Stomach smooth muscle (tissue), 2 donors: ENCODE results near the gene C3.

Experiments used
- H3K27ac ChIP-seq: one replicate; pipeline ENCODE4 v1.7.0; 2013; ENCODE audit warnings: mild to moderate bottlenecking, low read length, inconsistent platforms
- H3K27me3 ChIP-seq, 2 donors: one replicate each; pipeline ENCODE4 v1.7.0; 2013; ENCODE audit warnings: low read length in 2 of 2; ENCODE audit not compliant: insufficient read depth in 2 of 2, control insufficient read depth in 1 of 2
- H3K36me3 ChIP-seq, 2 donors: one replicate each; pipeline ENCODE4 v1.7.0; 2013; ENCODE audit warnings: low read length in 2 of 2; ENCODE audit not compliant: control insufficient read depth in 2 of 2, insufficient read depth in 2 of 2
- H3K4me1 ChIP-seq: one replicate; pipeline ENCODE4 v1.7.0; 2013; ENCODE audit warnings: low read length; ENCODE audit not compliant: control insufficient read depth, insufficient read depth
- H3K4me3 ChIP-seq, 2 donors: one replicate each; pipeline ENCODE4 v1.7.0; 2013; ENCODE audit warnings: low read length in 2 of 2
- H3K9ac ChIP-seq, 2 donors: one replicate each; pipeline ENCODE4 v1.7.0; 2013; ENCODE audit warnings: low read length in 2 of 2, mild to moderate bottlenecking in 1 of 2
- H3K9me3 ChIP-seq, 2 donors: one replicate each; pipeline ENCODE4 v1.7.0; 2013; ENCODE audit warnings: low read length in 2 of 2; ENCODE audit not compliant: control insufficient read depth in 2 of 2
- donor health status: healthy.
- donor health status: Pancreatic carcinoma.

The C3 gene

DNA sequence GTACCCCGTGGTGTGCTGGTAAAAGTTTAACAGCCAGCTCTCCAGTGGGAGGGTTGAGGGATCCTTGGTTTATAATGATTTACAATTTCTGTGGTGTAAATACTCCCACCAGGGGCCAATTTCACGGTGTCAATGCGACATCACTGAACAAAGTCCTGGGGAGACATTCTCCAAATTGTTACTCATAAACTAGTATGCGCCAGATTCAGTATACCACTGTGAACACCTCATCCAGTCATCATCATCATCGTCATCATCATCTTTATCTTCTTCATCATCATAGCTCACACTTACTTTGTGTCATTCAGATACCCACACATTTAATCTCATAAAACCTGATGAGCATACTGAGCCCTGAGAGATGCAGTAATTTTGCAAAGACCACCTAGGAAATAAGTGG is 33.3 kb downstream of the C3 start:
- Histone ChIP-seq H3K4me1 (no peaks in the 10 kb centered on the region), H3K9ac (no peak overlapping the region), H3K27ac (no peak overlapping the region), H3K36me3 (peaks cover 0 to 2% of the 10 kb centered on the region in 2 donors), H3K27me3 (peaks cover 0 to 4% of the 10 kb centered on the region in 2 donors), H3K4me3 (no peak overlapping the region), H3K9me3 (no peaks in the 10 kb centered on the region)

DNA sequence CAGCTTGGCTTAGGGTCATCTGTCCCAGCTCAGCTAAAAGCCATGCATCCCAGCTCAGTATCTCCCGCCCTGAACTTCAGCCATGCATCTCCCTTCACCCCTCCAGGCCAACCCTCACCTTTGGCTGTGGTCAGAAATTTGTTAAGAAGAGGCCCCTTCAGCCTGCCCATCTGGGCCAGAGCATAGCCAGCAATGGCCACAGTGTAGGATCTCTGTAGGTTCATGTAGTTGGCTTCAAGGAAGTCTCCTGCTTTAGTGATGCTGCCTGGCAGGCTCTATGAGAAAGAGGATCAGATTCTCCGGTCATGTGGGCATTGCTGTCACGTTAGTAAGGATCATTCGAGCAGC is 33.8 kb downstream of the C3 start:
- H3K4me1 ChIP-seq = no peaks in the 10 kb centered on the region
- no peaks in the 10 kb centered on the region for H3K9me3 ChIP-seq
- peaks cover 0 to 2% of the 10 kb centered on the region in 2 donors for H3K27me3 ChIP-seq
- H3K36me3 ChIP-seq = peaks cover 0 to 2% of the 10 kb centered on the region in 2 donors
- H3K27ac ChIP-seq = no peak overlapping the region
- no peak overlapping the region for H3K4me3 ChIP-seq
- H3K9ac ChIP-seq = no peak overlapping the region

DNA sequence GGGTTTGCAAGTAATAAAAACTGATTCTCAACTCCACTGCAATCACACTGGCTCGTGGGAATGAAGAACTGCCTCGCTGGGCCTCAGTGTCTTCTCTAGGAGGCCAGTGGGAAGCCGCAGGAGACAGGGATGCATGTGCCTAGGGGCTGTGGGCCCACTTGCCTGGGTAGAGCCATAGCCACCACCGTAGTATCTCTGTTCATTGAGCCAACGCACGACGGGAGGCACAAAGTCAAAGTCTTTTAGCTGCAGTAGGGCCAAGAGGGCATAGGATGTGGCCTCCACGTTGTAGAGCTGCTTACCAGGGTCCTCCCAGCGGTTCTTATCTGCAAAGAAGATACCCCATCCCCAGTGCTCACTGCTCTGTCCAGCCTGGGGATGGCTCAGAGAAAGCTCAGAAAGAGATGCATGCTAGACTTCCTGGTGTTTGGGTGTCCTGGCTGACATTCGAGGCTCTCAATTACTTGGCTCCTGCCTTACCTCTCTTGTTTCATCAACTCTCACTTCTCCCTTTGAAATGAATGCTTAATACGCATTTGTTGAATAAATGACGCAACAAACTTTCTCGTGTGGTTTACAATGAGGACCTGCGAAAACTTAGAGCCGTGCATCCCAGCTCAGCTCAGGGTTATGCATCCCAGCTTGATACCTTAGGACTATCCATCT is 34.4 kb downstream of the C3 start:
- H3K4me3 ChIP-seq = no peak overlapping the region
- H3K4me1 ChIP-seq = no peaks in the 10 kb centered on the region
- H3K27ac ChIP-seq = no peak overlapping the region
- H3K9ac ChIP-seq = no peak overlapping the region
- no peaks in the 10 kb centered on the region for H3K9me3 ChIP-seq
- peaks cover 0 to 2% of the 10 kb centered on the region in 2 donors for H3K27me3 ChIP-seq
- H3K36me3 ChIP-seq = peaks cover 0 to 2% of the 10 kb centered on the region in 2 donors

DNA sequence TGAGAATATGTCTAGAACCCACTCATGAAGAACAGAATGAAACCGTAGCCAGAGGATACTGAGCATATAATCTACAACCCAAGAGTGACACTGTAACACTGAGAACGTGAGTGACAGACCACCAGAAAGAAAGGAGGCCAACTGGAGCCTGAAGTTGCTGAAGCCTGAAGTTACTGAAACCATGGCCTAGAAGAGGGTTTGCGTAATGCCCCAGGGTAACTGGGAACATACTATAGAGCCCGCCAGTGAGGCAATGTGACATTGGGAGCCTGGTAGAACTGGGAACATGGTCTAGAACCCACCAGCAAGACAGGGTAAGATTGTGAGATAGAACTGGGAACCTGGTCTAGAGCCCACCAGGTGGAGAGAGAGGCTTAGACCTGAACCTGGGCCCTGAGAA is 35.0 kb downstream of the C3 start:
- Histone ChIP-seq H3K27me3 (peaks cover 0 to 1% of the 10 kb centered on the region in 2 donors), H3K4me3 (no peak overlapping the region), H3K27ac (no peak overlapping the region), H3K4me1 (no peaks in the 10 kb centered on the region), H3K9me3 (peaks cover 0 to under 1% of the 10 kb centered on the region in 2 donors), H3K9ac (no peak overlapping the region), H3K36me3 (peaks cover 0 to 2% of the 10 kb centered on the region in 2 donors)

DNA sequence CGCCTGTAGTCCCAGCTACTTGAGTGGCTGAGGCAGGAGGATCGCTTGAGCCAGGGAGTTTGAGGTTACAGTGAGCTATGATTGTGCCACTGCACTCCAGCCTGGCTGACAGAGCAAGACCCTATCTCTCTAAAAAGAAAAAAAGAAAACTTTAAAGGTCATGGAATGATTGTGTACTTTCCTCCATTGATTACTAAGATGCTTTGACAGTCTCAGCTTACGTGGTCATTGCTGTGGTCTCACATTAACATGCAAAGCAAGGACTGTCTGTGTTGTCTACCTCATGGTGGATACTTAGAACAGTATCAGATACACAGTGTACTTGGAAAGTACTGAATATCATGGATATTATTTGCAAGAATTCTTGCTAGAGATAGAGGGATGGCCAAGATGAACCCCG is 36.5 kb downstream of the C3 start:
- no peak overlapping the region for H3K4me3 ChIP-seq
- H3K4me1 ChIP-seq = no peaks in the 10 kb centered on the region
- peaks cover 3 to 6% of the 10 kb centered on the region in 2 donors for H3K9me3 ChIP-seq
- H3K27me3 ChIP-seq = peaks cover 0 to 1% of the 10 kb centered on the region in 2 donors
- H3K36me3 ChIP-seq = peaks cover 0 to 2% of the 10 kb centered on the region in 2 donors
- H3K9ac ChIP-seq = no peak overlapping the region
- no peak overlapping the region for H3K27ac ChIP-seq

DNA sequence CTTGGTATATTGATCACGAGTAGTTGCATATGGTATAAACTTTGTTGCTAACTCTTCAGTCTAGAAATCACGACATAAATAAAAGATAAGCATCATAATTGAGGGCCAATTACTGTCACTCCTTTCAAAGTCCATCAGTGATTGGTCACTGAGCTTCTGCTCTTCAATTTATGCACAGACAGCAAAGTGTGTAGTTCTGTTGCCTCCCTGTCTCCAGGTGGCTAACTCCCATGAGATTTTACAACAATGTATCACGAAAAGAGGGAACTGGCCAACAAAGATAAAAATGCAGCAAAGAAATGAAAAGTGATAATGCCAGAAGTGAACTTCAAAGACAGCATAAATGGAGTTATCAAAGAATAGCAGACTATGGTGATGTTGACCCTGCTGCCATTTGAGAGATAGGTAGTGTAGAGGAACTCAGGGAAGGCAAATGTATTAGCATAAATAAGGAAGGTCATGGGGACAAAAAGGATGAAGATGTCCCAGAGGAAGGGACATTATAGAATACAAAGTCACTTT is 37.8 kb downstream of the C3 start:
- no peaks in the 10 kb centered on the region for H3K4me1 ChIP-seq
- no peak overlapping the region for H3K4me3 ChIP-seq
- no peak overlapping the region for H3K9ac ChIP-seq
- peaks cover 0 to 8% of the 10 kb centered on the region in 2 donors for H3K27me3 ChIP-seq
- H3K27ac ChIP-seq = no peak overlapping the region
- H3K9me3 ChIP-seq = peaks cover 3 to 6% of the 10 kb centered on the region in 2 donors
- H3K36me3 ChIP-seq = peaks cover 0 to 2% of the 10 kb centered on the region in 2 donors

DNA sequence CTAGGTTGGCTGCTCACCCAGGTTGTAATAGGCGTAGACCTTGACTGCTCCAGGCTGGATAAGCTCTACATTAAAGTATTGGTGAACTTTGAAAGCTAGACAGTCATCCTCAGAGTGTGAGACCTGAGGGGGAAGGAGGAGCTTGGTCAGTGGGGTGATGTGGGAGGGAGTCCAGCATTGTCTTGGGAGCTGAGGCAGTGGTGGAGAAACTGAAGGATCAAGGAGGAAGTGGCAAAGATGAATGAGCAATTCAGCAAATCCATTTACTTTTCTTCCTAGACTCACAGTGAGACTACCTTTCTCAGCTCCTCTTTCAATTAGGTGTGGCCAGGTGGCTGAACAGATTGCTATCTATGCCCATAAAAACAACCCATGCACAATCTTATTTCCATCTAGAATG is 40.3 kb downstream of the C3 start:
- Histone ChIP-seq H3K9me3 (peaks cover 3 to 6% of the 10 kb centered on the region in 2 donors), H3K27ac (no peak overlapping the region), H3K4me3 (no peak overlapping the region), H3K9ac (no peak overlapping the region), H3K36me3 (peaks cover 0 to 2% of the 10 kb centered on the region in 2 donors), H3K27me3 (peaks cover under 1 to 10% of the 10 kb centered on the region in 2 donors), H3K4me1 (no peaks in the 10 kb centered on the region)

DNA sequence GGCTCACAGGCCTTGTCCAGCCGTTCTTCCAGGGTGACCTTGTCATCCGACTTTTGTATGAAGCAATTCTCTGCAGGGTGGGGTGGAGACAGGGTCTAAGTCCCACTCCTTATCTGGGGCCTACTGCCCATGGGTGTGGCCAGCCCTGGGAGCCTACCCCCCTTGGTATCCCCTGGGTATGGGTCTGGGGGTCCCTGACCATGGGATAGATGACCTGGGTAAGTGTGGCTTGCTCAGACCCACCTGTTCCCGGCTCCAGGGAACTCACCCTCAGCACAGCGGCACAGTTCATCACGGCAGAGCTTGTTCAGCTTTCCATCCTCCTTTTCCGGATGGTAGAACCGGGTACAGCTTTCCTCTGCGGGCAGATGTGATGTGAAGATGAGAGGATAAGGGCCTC is 41.3 kb downstream of the C3 start:
- no peak overlapping the region for H3K27ac ChIP-seq
- peaks cover 6 to 15% of the 10 kb centered on the region in 2 donors for H3K27me3 ChIP-seq

DNA sequence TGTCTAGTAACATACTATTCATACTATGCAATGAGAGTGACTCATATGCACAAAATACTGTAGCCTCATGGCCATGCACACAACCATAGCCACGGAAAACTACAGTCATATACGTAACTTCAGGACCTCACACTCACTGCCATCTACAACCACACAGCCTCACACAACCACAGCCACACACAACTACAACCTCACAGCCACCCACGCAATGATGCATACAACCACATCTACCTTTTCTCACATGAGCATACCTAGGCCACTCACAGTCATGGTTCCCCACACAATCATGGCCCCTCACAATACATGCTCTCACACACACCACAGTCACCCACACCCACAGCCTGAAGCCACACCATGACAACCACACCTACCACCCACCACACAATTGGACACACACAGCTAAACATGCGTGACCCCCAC is 41.8 kb downstream of the C3 start:
- Histone ChIP-seq H3K36me3 (no peaks in the 10 kb centered on the region), H3K27me3 (peaks cover 6 to 15% of the 10 kb centered on the region in 2 donors), H3K4me1 (no peaks in the 10 kb centered on the region), H3K27ac (no peak overlapping the region), H3K9ac (no peak overlapping the region), H3K9me3 (peaks cover 3 to 6% of the 10 kb centered on the region in 2 donors), H3K4me3 (no peak overlapping the region)

More for the DNA sequence above, 41.3 kb downstream of the C3 start:
- peaks cover 3 to 6% of the 10 kb centered on the region in 2 donors for H3K9me3 ChIP-seq
- no peak overlapping the region for H3K9ac ChIP-seq
- H3K4me3 ChIP-seq = no peak overlapping the region
- H3K36me3 ChIP-seq = no peaks in the 10 kb centered on the region
- no peaks in the 10 kb centered on the region for H3K4me1 ChIP-seq

DNA sequence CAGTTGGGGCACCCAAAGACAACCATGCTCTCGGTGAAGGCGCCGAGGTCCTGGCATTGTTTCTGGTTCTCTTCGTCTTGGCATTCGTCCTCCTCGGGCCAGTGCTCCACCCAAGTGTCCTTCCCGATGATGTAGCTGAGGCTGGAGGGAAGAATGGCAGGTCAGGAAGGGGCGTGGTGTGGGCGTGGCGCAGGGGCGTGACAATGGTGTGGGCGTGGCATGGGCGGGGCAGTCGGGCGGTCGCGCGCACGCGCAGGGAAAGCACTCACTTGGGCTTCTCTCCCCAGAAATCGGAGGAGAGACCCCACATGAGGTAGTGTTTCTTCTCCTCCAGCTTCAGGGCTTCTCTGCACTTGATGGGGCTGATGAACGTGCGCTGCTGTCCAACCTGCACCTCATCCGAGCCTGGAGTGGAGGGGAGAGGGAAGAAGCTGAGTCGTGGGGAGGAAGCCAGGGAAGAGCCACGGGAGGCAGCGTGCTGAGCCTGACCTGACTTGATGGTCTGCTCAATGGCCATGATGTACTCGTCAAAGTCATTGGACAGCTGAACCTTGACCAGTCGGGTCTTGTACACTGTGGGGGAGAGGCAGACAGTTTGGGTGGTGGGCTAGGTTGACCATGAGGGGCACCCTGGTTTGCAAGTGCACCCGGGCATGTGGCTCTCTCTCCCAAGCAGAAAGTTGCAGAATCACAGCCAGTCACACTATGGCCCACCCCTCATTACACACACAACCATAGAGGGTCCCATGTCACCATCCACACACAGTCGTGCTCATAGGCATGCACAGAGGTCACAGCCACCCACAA is 42.4 kb downstream of the C3 start:
- Histone ChIP-seq H3K36me3 (no peaks in the 10 kb centered on the region), H3K4me1 (no peaks in the 10 kb centered on the region), H3K27ac (no peak overlapping the region), H3K27me3 (peaks cover 6 to 15% of the 10 kb centered on the region in 2 donors), H3K4me3 (no peak overlapping the region), H3K9ac (no peak overlapping the region), H3K9me3 (peaks cover 3 to 6% of the 10 kb centered on the region in 2 donors)
